Measurements from ENCODE around the gene CDC37.

GRCh38 chr19:10380313-10381102 lies 22.8 kb downstream of the CDC37 start, which contains the start of gene TYK2:
- TF ChIP-seq CTCF (IDR thresholded peaks at IDR 0.05) (no peak), POLR2AphosphoS5 (IDR thresholded peaks at IDR 0.05) (peak; percentile 47 to 59 (median 57)), POLR2A (IDR thresholded peaks at IDR 0.05) (no peak)

All from breast epithelium (tissue), 3 donors.